IPS DF 6.9 (cell line): ENCODE measurements around the gene MYLK3.
"Not testable (repeated sequence)": the region's sequence is repeated elsewhere in the genome, so short reads cannot be mapped to it uniquely, and the experiment has no call there.

Experiments used
- DNase-seq: peaks from one replicate; pipeline ENCODE4 v3.0.0-alpha.2; 2013; ENCODE audit warnings: low read depth, low spot score
- H3K27ac ChIP-seq: one replicate; pipeline ENCODE4 v1.5.1; 2013; ENCODE audit warnings: low read length, control low read depth
- H3K27me3 ChIP-seq: 2 replicates; pipeline ENCODE4 v1.6.1; 2013; ENCODE audit warnings: mild to moderate bottlenecking, low read length; ENCODE audit not compliant: control insufficient read depth, insufficient read depth
- H3K36me3 ChIP-seq: 2 replicates; pipeline ENCODE4 v1.6.1; 2013; ENCODE audit warnings: low read length; ENCODE audit not compliant: control insufficient read depth, insufficient read depth
- H3K4me1 ChIP-seq: 2 replicates; pipeline ENCODE4 v1.6.1; 2013; ENCODE audit warnings: low read length; ENCODE audit not compliant: control insufficient read depth, insufficient read depth
- H3K4me3 ChIP-seq: 2 replicates; pipeline ENCODE4 v1.5.1; 2013; ENCODE audit warnings: mild to moderate bottlenecking, low read length
- H3K9me3 ChIP-seq: 2 replicates; pipeline ENCODE4 v1.6.1; 2013; ENCODE audit warnings: low read length, inconsistent platforms; ENCODE audit not compliant: control insufficient read depth, insufficient read depth
- WGBS: extraction: QIAGEN DNeasy Blood & Tissue Kit; methylation state at CpG from one replicate; pipeline ENCODE4 v1.1.7; 2013; ENCODE audit warnings: mixed read lengths, missing lambda C conversion rate; ENCODE audit not compliant: insufficient read length, insufficient coverage; 5-methylcytosine and 5-hydroxymethylcytosine counted together

MYLK3 gene

GRCh38 chr16:46690281-46691178 is 57.6 kb downstream of the MYLK3 start:
- Histone ChIP-seq H3K9me3 (no peaks in the 10 kb centered on the region), H3K4me3 (peak overlapping the region; percentile 70; the same call in 1 of the 2 replicates), H3K4me1 (peaks cover 1% of the 10 kb centered on the region), H3K27me3 (no peaks in the 10 kb centered on the region), H3K27ac (no peak overlapping the region), H3K36me3 (peaks cover 7% of the 10 kb centered on the region; the same call in 1 of the 2 replicates)
- no peak for DNase-seq
- no CpG with 5 or more reads among the region's 21 CpGs for whole genome bisulfite sequencing

DNA sequence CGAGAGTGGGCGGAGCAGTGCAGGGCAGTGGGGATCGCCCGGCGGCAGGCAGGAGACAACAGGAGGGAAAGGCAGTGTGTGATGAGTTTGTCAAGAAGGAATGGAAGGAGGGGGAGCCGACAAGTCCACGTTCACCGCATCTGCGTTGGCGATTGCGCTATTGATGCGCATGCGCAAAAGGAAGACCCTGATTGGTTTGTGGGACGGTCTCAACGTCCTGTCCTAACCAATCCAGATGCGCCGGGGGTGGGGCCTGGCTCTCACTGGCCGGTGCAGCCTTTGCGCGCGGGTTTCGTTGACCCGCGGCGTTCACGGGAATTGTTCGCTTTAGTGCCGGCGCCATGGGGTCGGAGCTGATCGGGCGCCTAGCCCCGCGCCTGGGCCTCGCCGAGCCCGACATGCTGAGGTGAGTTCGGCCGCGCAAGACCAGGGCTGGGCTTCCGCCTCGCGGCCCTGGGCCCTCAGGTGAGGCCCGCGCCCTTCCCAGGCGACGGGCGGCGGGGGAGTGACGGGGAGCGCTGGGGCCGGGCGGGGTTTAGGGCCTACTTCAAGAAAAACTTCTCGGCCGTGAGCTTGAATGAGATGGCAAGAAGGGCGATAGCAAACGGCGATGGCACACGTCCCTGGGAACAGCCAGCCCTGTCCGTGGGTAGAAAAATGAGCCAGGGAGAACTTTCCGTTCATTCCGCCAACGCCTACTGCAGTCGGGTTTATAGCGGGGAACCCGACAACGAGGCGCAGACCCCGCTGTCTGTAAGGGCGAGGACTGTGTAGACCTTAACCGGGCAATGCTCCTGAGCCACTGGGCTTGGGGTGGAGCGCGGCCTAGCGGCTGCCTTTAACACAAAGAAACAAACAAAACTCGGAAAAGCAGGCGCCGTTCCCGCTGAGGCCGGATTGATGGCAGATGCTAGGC is 58.5 kb downstream of the MYLK3 start, which contains the start of gene ORC6:
TSS of gene ORC6 (plus strand) at position 295 of the 916 bp plus-strand sequence. CDS start at position 342, 47 bp downstream.
- Histone ChIP-seq H3K4me1 (peaks cover 1% of the 10 kb centered on the region), H3K27me3 (no peaks in the 10 kb centered on the region), H3K27ac (no peak within 1 kb of the TSS), H3K36me3 (0 out of 2 replicates have a peak, but pooled peaks cover 5% of the 10 kb centered on the region), H3K4me3 (peak within 1 kb of the TSS; percentile 80), H3K9me3 (no peaks in the 10 kb centered on the region)
- DNase-seq = peak; percentile 77
- WGBS = no CpG with 5 or more reads among the region's 79 CpGs

DNA sequence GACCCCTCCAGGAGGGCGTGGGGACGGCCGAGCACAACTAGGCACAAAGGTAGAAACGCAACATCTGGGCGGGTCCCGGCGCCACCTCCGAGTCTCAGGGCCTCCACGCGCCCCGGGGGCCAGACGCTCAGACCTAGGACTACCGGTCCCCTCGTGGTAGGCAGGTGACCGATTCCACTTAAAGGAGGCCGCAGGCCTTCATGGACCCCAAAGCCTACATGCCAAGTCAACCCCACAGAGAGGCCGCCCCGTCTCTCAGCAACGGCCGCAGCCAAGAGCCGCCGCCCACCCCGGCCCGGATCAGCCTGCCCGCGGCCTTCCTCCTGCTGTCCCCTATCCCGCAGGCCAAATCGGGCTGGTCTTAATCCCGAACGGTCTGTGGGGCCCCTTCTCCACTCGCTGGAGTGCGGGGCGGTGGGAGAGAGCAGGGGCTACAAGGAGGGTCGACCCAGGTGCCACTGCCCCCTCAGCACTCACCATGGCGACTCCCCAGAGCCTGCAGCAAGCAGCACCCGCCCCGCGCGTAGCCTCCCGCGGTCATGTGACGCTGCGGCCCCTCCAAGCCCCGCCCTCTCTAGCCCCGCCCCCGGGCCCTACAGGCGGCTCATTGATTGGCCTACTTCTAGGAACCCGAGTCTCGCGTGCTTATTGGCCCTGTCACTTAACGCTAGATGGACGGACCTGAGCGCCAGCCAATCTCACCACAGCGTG is 59.3 kb downstream of the MYLK3 start, which contains the start of gene VPS35:
TSS of gene VPS35 (minus strand) at position 525 of the 711 bp plus-strand sequence. CDS start at position 480, 45 bp downstream.
- H3K9me3 ChIP-seq = no peaks in the 10 kb centered on the region
- DNase-seq = peak; percentile 92
- no CpG with 5 or more reads among the region's 54 CpGs for WGBS
- H3K27me3 ChIP-seq = no peaks in the 10 kb centered on the region
- H3K4me1 ChIP-seq = peaks cover 1% of the 10 kb centered on the region
- H3K36me3 ChIP-seq = 0 out of 2 replicates have a peak, but pooled peaks cover 5% of the 10 kb centered on the region
- no peak within 1 kb of the TSS for H3K27ac ChIP-seq
- peak within 1 kb of the TSS; percentile 80 for H3K4me3 ChIP-seq

DNA sequence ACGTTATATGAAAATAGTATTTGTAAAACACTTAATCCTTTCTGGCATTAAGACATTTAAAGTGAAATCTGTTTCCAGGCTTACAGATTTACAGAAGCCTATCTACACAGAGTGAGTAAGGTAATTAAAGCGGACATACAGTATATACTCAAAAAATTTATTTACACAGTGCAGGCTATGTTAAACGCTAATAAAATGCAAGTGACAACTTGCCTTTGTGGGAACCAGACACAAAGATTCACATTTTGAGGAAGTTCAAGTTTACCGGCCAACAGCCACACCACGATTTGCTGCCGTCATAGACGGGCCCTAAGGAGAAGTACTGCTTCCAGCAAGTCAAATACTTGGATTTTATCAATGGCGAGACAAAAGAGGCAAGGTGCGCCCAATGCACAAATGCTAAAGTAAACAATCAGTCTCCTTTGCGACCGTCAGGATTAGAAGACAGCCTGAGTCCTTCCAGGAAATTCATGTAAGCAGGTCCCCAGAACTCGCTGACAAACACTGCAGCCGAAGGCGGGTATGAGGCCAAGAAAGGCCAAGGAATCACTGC is 60.0 kb downstream of the MYLK3 start:
- no peak for DNase-seq

DNA sequence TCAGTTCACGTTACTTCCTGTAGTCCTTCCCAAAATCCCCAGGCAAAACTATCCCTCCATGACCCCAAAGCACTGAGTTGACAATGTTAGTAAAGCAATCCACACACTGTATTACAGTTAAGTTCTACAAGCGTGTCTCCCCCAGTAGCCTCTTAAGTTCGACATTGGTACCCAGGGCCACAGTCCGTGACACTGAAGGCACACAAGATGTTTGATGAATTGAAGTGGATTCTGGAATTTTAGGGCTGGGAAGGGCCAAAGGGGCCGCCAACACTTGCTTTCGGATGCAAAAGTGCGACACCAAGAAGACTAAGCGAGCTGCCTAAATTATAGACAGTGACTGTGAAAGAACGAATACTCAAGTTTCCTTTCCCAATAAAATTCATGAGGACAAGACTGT is 60.7 kb downstream of the MYLK3 start:
- no CpG with 5 or more reads among the region's 9 CpGs for WGBS
- DNase-seq = no peak
- Histone ChIP-seq H3K36me3 (0 out of 2 replicates have a peak, but pooled peaks cover 2% of the 10 kb centered on the region), H3K9me3 (no peaks in the 10 kb centered on the region), H3K4me3 (no peak overlapping the region), H3K4me1 (peaks cover 1% of the 10 kb centered on the region), H3K27ac (no peak overlapping the region), H3K27me3 (no peaks in the 10 kb centered on the region)

More for the DNA sequence above, 60.0 kb downstream of the MYLK3 start:
- WGBS = no CpG with 5 or more reads among the region's 14 CpGs
- Histone ChIP-seq H3K27me3 (no peaks in the 10 kb centered on the region), H3K9me3 (no peaks in the 10 kb centered on the region), H3K4me1 (peaks cover 1% of the 10 kb centered on the region), H3K4me3 (peak overlapping the region; percentile 80; the same call in 1 of the 2 replicates), H3K36me3 (0 out of 2 replicates have a peak, but pooled peaks cover 2% of the 10 kb centered on the region), H3K27ac (no peak overlapping the region)

- Histone ChIP-seq H3K9me3 (no peaks in the 10 kb centered on the region), H3K4me3 (no peak overlapping the region)
- WGBS = no CpG with 5 or more reads among the region's 5 CpGs
Measured at GRCh38 chr16:46686815-46687473, 61.2 kb downstream of the MYLK3 start.

DNA sequence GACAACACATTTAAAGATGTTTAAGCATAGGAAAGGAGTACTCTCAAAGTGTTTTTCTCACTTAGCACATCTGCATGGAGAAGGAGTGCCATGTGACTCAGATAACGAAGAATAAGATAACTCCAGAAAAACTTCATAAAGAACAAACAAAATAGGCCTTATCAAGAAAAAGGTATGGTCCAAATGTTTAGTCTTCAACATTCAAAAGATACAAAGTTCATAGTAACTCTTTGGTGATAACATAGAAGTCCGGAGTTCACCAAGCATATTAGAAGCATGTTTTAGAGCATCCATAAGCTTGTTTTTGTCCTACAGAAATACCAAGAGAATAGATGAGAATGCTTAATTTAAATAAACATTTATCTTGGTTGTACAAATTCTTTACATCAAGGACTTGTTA is 66.3 kb downstream of the MYLK3 start:
- H3K27ac ChIP-seq, DNase-seq, H3K27me3 ChIP-seq, H3K4me3 ChIP-seq, H3K36me3 ChIP-seq, H3K9me3 ChIP-seq, H3K4me1 ChIP-seq: not testable (repeated sequence)
- WGBS = no CpG with 5 or more reads among the region's 2 CpGs

More at GRCh38 chr16:46686815-46687473, 61.2 kb downstream of the MYLK3 start:
- Histone ChIP-seq H3K4me1 (peaks cover 1% of the 10 kb centered on the region), H3K36me3 (0 out of 2 replicates have a peak, but pooled peaks cover 2% of the 10 kb centered on the region), H3K27ac (no peak overlapping the region), H3K27me3 (no peaks in the 10 kb centered on the region)
- DNase-seq = no peak

DNA sequence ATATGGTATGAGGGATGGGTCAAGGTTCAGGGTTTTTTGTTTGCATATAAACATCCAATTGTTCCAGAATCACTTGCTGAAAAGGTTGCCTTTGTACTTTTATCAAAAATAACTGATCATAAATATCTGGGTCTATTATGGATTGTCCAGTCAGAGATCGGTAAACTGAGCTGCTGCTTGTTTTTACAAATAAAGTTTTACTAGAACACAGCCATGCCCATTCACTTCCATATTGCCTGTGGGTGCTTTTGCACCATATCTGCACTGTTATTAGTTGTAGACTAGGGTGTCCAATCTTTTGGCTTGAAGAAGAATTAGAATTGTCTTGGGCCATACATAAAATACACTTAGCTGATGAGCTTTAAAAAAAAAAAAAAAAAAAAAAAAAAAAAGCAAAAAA is 70.2 kb downstream of the MYLK3 start:
- H3K9me3 ChIP-seq, H3K27me3 ChIP-seq, H3K27ac ChIP-seq, H3K4me3 ChIP-seq, H3K36me3 ChIP-seq, H3K4me1 ChIP-seq, DNase-seq: not testable (repeated sequence)
- no CpG with 5 or more reads among the region's 1 CpG for WGBS

DNA sequence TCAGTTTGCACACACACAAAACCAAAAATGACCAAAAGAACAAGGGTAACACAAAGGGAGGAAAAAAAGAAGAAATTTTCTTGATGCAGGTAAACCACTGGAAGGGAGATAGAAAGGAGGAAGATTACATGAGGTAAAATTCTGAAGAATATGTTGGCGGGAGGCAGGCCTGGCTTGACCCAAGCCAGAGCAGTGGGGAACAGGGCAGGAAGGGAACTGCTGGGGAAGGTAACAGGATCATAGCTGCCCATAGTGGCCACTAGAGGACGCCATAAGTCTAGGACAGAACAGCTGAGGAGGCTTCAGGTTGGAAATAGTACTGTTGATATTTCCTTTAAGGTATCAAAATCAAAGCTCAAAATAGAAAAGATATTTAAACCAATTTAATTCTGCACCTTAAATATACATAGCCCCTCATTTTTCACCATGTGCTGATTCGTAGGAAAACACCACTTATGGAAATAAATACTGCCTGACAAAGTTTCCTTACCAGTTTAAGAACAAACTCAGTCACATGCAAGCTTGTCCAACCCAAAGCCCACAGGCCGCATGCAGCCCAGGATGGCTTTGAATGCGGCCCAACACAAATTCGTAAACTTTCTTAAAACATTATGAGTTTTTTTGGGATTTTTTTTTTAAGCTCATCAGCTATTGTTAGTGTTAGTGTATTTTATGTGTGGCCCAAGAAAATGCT is 74.7 kb downstream of the MYLK3 start:
- Histone ChIP-seq H3K27me3 (no peaks in the 10 kb centered on the region), H3K36me3 (peaks cover 7% of the 10 kb centered on the region; the same call in 1 of the 2 replicates), H3K4me1 (no peaks in the 10 kb centered on the region), H3K9me3 (no peaks in the 10 kb centered on the region), H3K4me3 (no peak overlapping the region), H3K27ac (no peak overlapping the region)
- peak; percentile 61 for DNase-seq
- no CpG with 5 or more reads among the region's 6 CpGs for WGBS
